Activated B cell treated with CpG ODN at 0.5 μM for 24 hours (primary cell): Measurements from ENCODE around the gene CNR1. TPM values are rescaled to one million over a fixed set of nuclear protein-coding genes. Genes with fewer than 3 reads are reported as not detected.

Experiments
- ATAC-seq: fragments of 200-7000 bp; cut with Tn5 transposase; one replicate; pipeline ENCODE4 v1.10.0; 2021; ENCODE audit warnings: low read depth, mild to moderate bottlenecking, moderate library complexity
- CTCF ChIA-PET: fragments of 350-600 bp; sonication (Branson Sonifier 250); formaldehyde crosslinking; loops from one replicate; lab custom pipeline; 2021; ENCODE audit warnings: antibody characterized with exemption; lab: Charles Lee
- POLR2A ChIA-PET: fragments of 350-600 bp; sonication (Branson Sonifier 250); formaldehyde crosslinking; loops from one replicate; lab custom pipeline; 2021; ENCODE audit warnings: antibody characterized with exemption; lab: Charles Lee
- DNase-seq: peaks from one replicate; pipeline ENCODE4 v3.0.0; 2022
- H3K27ac Mint-ChIP-seq: one replicate; pipeline ENCODE4 v1.8.0; 2020; ENCODE audit warnings: mixed read lengths
- H3K27me3 Mint-ChIP-seq: one replicate; pipeline ENCODE4 v1.8.0; 2021; ENCODE audit warnings: mixed read lengths
- H3K36me3 Mint-ChIP-seq: one replicate; pipeline ENCODE4 v1.8.0; 2021; ENCODE audit warnings: low read depth, mixed read lengths
- H3K4me1 Mint-ChIP-seq: one replicate; pipeline ENCODE4 v1.8.0; 2021; ENCODE audit warnings: mixed read lengths
- H3K4me3 Mint-ChIP-seq: one replicate; pipeline ENCODE4 v1.8.0; 2020; ENCODE audit warnings: mild to moderate bottlenecking, mixed read lengths
- H3K9me3 Mint-ChIP-seq: one replicate; pipeline ENCODE4 v1.8.0; 2020; ENCODE audit warnings: mixed read lengths
- CTCF ChIP-seq: fragments of 200-600 bp; IDR thresholded peaks from one replicate; pipeline ENCODE4 v1.8.0; 2022; ENCODE audit warnings: antibody characterized with exemption, mild to moderate bottlenecking
- intact Hi-C: fragments of 100-400 bp; cut with micrococcal nuclease; formaldehyde crosslinking; loops from one replicate; pipeline ENCODE4 v1.15.1; 2024
- total RNA-seq: library from RNA; stranded (reverse); gene quantifications from 2 replicates; pipeline ENCODE4 v1.2.3, GENCODE V29; 2022

Gene CNR1
- total RNA-seq, 1 donor from 2014 or later, result 4.4 TPM

GRCh38 chr6:88115307-88115706 is 50.8 kb downstream of the CNR1 start:
- peaks cover 16% of the 10 kb centered on the region for H3K4me1 Mint-ChIP-seq
- H3K27me3 Mint-ChIP-seq, result peaks cover 2% of the 10 kb centered on the region
- DNase-seq (no peak), ATAC-seq (no peak)
- H3K4me3 Mint-ChIP-seq, result no peak overlapping the region
- intact Hi-C loops, result no loop called here
- ChIA-PET POLR2A (interaction anchor here (0.6 kb wide), 1 partner anchor 167 kb away, joined by 6 read pairs; no protein-coding TSS in a partner anchor), CTCF (no interaction called here)
- H3K9me3 Mint-ChIP-seq, result peaks cover 2% of the 10 kb centered on the region
- H3K27ac Mint-ChIP-seq, result peak overlapping the region; percentile 15
- H3K36me3 Mint-ChIP-seq, result no peaks in the 10 kb centered on the region
- no peak for TF ChIP-seq CTCF

GRCh38 chr6:88114838-88115237 is 51.3 kb downstream of the CNR1 start:
- Mint-ChIP-seq H3K27me3 (peaks cover 2% of the 10 kb centered on the region), H3K4me1 (peaks cover 16% of the 10 kb centered on the region), H3K36me3 (no peaks in the 10 kb centered on the region), H3K4me3 (peak overlapping the region; percentile 3), H3K9me3 (peaks cover 2% of the 10 kb centered on the region), H3K27ac (peak overlapping the region; percentile 20)
- no peak for DNase-seq
- CTCF ChIA-PET, result no interaction called here
- POLR2A ChIA-PET, result interaction anchor here (0.6 to 0.7 kb wide), 2 partner anchors 167 to 311 kb away, joined by 3 to 6 read pairs; no protein-coding TSS in a partner anchor
- intact Hi-C loops, result no loop called here
- TF ChIP-seq CTCF, result no peak
- no peak for ATAC-seq

GRCh38 chr6:88111991-88112390 is 54.2 kb downstream of the CNR1 start:
- no peak for TF ChIP-seq CTCF
- H3K36me3 Mint-ChIP-seq, result no peaks in the 10 kb centered on the region
- no peak overlapping the region for H3K27ac Mint-ChIP-seq

GRCh38 chr6:88107241-88107640 is 58.9 kb downstream of the CNR1 start:
- POLR2A ChIA-PET, result interaction anchor here (0.6 to 0.7 kb wide), 2 partner anchors 29 to 57 kb away, joined by 3 to 4 read pairs; no protein-coding TSS in a partner anchor
- Mint-ChIP-seq H3K4me1 (no peaks in the 10 kb centered on the region), H3K4me3 (no peak overlapping the region), H3K9me3 (no peaks in the 10 kb centered on the region), H3K36me3 (no peaks in the 10 kb centered on the region), H3K27ac (no peak overlapping the region), H3K27me3 (peaks cover 6% of the 10 kb centered on the region)
- CTCF ChIA-PET, result no interaction called here
- DNase-seq (no peak), ATAC-seq (no peak)
- no peak for TF ChIP-seq CTCF
- intact Hi-C loops, result no loop called here

More at GRCh38 chr6:88111991-88112390, 54.2 kb downstream of the CNR1 start:
- ChIA-PET POLR2A (no interaction called here), CTCF (no interaction called here)
- no peak overlapping the region for H3K4me3 Mint-ChIP-seq
- H3K4me1 Mint-ChIP-seq, result peaks cover 16% of the 10 kb centered on the region
- peaks cover 2% of the 10 kb centered on the region for H3K9me3 Mint-ChIP-seq
- no peak for DNase-seq
- no peak for ATAC-seq
- intact Hi-C loops, result no loop called here
- peaks cover 2% of the 10 kb centered on the region for H3K27me3 Mint-ChIP-seq

GRCh38 chr6:88105741-88106340 is 60.3 kb downstream of the CNR1 start:
- ATAC-seq (no peak), DNase-seq (no peak)
- Mint-ChIP-seq H3K36me3 (no peaks in the 10 kb centered on the region), H3K27ac (no peak overlapping the region), H3K4me3 (no peak overlapping the region), H3K27me3 (peaks cover 4% of the 10 kb centered on the region), H3K4me1 (no peaks in the 10 kb centered on the region), H3K9me3 (no peaks in the 10 kb centered on the region)
- intact Hi-C loops, result no loop called here
- CTCF ChIA-PET, result interaction anchor here (1.5 kb wide), 1 partner anchor 273 kb away, joined by 3 read pairs; no protein-coding TSS in a partner anchor
- no peak for TF ChIP-seq CTCF
- POLR2A ChIA-PET, result no interaction called here

Other genes starting within 250 kb of the CNR1 start
- gene SPACA1, start 118.5 kb downstream of the CNR1 start, total RNA-seq, result not detected in 2 replicates